Neural crest cell (in vitro differentiated cells): ENCODE data around the gene MMAB. TPM values are rescaled to one million over a fixed set of nuclear protein-coding genes. Genes with fewer than 3 reads are reported as not detected.

Experiments
- DNase-seq: peaks from one replicate; pipeline ENCODE4 v3.0.0; 2021; ENCODE audit warnings: low read depth, mixed read lengths, low spot score
- H3K27ac Mint-ChIP-seq: one replicate; pipeline ENCODE4 v1.8.0; 2021; ENCODE audit warnings: mild to moderate bottlenecking, mixed read lengths; ENCODE audit not compliant: unreplicated experiment
- H3K27me3 Mint-ChIP-seq: 2 replicates; pipeline ENCODE4 v1.8.0; 2021; ENCODE audit warnings: low read depth, mild to moderate bottlenecking, mixed read lengths
- H3K36me3 Mint-ChIP-seq: 2 replicates; pipeline ENCODE4 v1.8.0; 2021; ENCODE audit warnings: low read depth, mild to moderate bottlenecking, mixed read lengths
- H3K4me1 Mint-ChIP-seq: 2 replicates; pipeline ENCODE4 v1.8.0; 2021; ENCODE audit warnings: mixed read lengths
- H3K4me3 Mint-ChIP-seq: one replicate; pipeline ENCODE4 v1.8.0; 2021; ENCODE audit warnings: mild to moderate bottlenecking, mixed read lengths
- H3K9me3 Mint-ChIP-seq: 2 replicates; pipeline ENCODE4 v1.8.0; 2021; ENCODE audit warnings: mixed read lengths
- total RNA-seq: library from RNA; stranded (reverse); gene quantifications from 2 replicates; pipeline ENCODE4 v1.2.1, GENCODE V29; 2021
- TF ChIP-seq, protein P1 (sequence below): fragments of 200-600 bp; sonication (generic); conservative IDR thresholded peaks from 2 replicates; pipeline ENCODE4 v1.5.0; 2021; ENCODE audit warnings: antibody characterized with exemption, mild to moderate bottlenecking

The MMAB gene
- total RNA-seq, 1 donor from 2014 or later, result 95.6 TPM

GRCh38 chr12:109617491-109617890, 44.2 kb upstream of the MMAB start:
- no peak for DNase-seq
- peaks cover 16% of the 10 kb centered on the region for H3K27me3 Mint-ChIP-seq
- H3K4me3 Mint-ChIP-seq, result no peak overlapping the region
- H3K4me1 Mint-ChIP-seq, result peaks cover 19% of the 10 kb centered on the region
- no peak overlapping the region for H3K27ac Mint-ChIP-seq
- H3K9me3 Mint-ChIP-seq, result no peaks in the 10 kb centered on the region
- no peaks in the 10 kb centered on the region for H3K36me3 Mint-ChIP-seq
- TF ChIP-seq, protein P1, sequence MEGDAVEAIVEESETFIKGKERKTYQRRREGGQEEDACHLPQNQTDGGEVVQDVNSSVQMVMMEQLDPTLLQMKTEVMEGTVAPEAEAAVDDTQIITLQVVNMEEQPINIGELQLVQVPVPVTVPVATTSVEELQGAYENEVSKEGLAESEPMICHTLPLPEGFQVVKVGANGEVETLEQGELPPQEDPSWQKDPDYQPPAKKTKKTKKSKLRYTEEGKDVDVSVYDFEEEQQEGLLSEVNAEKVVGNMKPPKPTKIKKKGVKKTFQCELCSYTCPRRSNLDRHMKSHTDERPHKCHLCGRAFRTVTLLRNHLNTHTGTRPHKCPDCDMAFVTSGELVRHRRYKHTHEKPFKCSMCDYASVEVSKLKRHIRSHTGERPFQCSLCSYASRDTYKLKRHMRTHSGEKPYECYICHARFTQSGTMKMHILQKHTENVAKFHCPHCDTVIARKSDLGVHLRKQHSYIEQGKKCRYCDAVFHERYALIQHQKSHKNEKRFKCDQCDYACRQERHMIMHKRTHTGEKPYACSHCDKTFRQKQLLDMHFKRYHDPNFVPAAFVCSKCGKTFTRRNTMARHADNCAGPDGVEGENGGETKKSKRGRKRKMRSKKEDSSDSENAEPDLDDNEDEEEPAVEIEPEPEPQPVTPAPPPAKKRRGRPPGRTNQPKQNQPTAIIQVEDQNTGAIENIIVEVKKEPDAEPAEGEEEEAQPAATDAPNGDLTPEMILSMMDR, result no peak

DNA sequence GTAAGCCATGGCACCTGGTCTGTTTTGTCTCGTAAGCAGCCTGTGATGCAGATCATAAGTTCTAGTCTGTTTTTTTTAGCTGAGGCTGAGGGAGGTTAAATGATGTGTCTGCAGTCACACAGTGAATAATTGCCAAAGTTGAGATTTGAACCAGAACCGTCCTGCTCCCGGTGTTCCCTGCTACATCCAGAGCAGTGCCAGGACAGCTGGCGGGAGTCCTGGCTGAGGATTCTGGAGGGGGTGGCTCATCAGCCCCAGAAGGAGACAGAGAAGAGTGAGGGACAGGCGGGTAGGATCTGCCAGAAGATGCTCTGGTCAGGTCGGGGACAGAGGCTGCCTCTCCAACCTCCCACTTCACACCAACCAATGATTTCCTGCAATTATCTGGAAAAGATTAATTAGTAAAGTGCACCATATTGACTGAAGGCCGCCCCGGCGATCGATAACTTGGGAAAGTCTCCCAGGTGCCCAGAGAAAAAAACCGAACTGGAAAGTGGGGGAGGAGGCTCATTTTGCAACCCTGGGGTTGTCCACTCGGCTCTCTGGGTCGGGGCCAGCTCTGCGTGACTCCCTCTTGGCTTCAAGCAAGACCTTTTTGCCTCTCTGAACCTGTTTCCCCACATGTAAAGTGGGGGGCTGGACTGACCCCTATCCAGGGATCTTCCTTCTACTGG, 42.4 kb upstream of the MMAB start:
- Mint-ChIP-seq H3K4me1 (peaks cover 4% of the 10 kb centered on the region), H3K9me3 (no peaks in the 10 kb centered on the region), H3K4me3 (no peak overlapping the region), H3K27me3 (peaks cover 14% of the 10 kb centered on the region), H3K27ac (no peak overlapping the region), H3K36me3 (no peaks in the 10 kb centered on the region)
- no peak for DNase-seq
- TF ChIP-seq, protein P1, result no peak

DNA sequence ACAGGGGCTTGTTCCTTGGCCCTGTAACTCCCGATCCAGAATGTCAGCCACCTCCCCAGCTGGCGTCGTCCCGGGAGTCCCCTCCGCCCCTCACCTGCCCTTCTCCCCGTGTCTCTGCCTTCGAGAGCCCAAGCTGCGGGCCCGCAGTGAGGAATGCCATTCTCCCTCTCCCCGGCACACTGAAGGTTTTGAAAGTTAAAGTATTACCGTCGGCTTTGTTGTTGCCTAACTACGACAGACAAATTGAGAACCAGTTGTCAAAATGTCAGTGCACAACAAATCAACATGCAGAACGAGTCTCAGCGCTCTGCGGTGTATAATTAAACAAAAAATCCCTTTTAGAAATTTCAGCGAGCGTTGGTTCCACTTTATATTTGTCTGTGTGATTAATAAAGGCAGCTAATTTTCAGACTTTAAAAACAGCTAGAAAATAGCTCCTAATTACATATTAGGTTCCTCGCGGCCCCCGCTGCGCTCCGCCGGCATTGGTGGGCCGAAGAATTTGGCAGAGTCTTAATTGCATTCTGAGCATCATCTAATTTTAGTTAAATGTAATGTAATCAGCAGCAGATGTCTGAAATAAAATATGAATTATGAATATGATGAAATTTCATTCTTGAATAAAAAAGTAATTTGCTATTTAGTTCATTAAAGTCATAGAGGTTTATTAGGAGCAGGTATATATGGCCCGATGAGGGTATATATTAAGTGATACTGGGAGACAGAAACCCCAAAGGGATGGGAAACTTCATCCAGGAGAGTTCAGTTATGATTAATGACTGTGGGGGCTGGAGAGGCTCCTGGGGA, 40.5 kb upstream of the MMAB start:
- Mint-ChIP-seq H3K27me3 (peaks cover 18% of the 10 kb centered on the region), H3K4me3 (no peak overlapping the region), H3K27ac (no peak overlapping the region), H3K36me3 (no peaks in the 10 kb centered on the region), H3K4me1 (peaks cover 4% of the 10 kb centered on the region), H3K9me3 (no peaks in the 10 kb centered on the region)
- DNase-seq, result no peak
- TF ChIP-seq, protein P1, result no peak

- no peak overlapping the region for H3K4me3 Mint-ChIP-seq
- no peaks in the 10 kb centered on the region for H3K36me3 Mint-ChIP-seq
- no peak overlapping the region for H3K27ac Mint-ChIP-seq
- DNase-seq, result no peak
- H3K9me3 Mint-ChIP-seq, result no peaks in the 10 kb centered on the region
- H3K4me1 Mint-ChIP-seq, result peaks cover 9% of the 10 kb centered on the region
- peaks cover 18% of the 10 kb centered on the region for H3K27me3 Mint-ChIP-seq
- TF ChIP-seq, protein P1, result peak; percentile 45
These were observed 39.7 kb upstream of the MMAB start for GRCh38 chr12:109612975-109613502.

GRCh38 chr12:109612003-109612402, 38.7 kb upstream of the MMAB start:
- peaks cover 18% of the 10 kb centered on the region for H3K27me3 Mint-ChIP-seq

More at GRCh38 chr12:109612003-109612402, 38.7 kb upstream of the MMAB start:
- H3K36me3 Mint-ChIP-seq, result no peaks in the 10 kb centered on the region
- H3K27ac Mint-ChIP-seq, result no peak overlapping the region
- no peaks in the 10 kb centered on the region for H3K9me3 Mint-ChIP-seq
- H3K4me3 Mint-ChIP-seq, result no peak overlapping the region
- peaks cover 19% of the 10 kb centered on the region for H3K4me1 Mint-ChIP-seq
- TF ChIP-seq, protein P1, result no peak
- no peak for DNase-seq
